HCT116 (cell line): ENCODE results near the gene KCNA2. TPM values are rescaled to one million over a fixed set of nuclear protein-coding genes. Genes with fewer than 3 reads are reported as not detected.
A peak's percentile ranks its signal among the peaks of the same experiment; 100 is the strongest.

Experiments used
- ATAC-seq: fragments of 200-7000 bp; cut with Tn5 transposase; 2 replicates; pipeline ENCODE4 v1.9.1; 2020; ENCODE audit warnings: mild to moderate bottlenecking, moderate library complexity
- BruUV-seq: library from RNA; stranded (reverse); fragments of 400-500 nt; replicated peaks from 2 replicates; lab custom pipeline; 2021; lab: Mats Ljungman, UMichigan
- CTCF ChIA-PET: fragments of 300-600 bp; sonication (Branson Sonifier 250); formaldehyde crosslinking; loops from one replicate; lab custom pipeline; 2021; ENCODE audit warnings: antibody characterized with exemption; lab: Charles Lee
- POLR2A ChIA-PET: fragments of 300-600, 350-600 bp; sonication (Branson Sonifier 250); formaldehyde crosslinking; loops from one replicate; lab custom pipeline; 2021; ENCODE audit warnings: antibody characterized with exemption; lab: Charles Lee
- RAD21 ChIA-PET, 2 experiments: fragments of 300-600 bp; sonication (Branson Sonifier 250); formaldehyde crosslinking; loops; one replicate each; lab custom pipeline; 2023; ENCODE audit warnings: low total read pairs in 2 of 2; ENCODE audit not compliant: uncharacterized antibody in 2 of 2, unreplicated experiment in 2 of 2, low non-redundant PET in 1 of 2; lab: Charles Lee
- DNase-seq: peaks from one replicate; pipeline ENCODE4 v3.0.0-alpha.2; 2010; ENCODE audit warnings: low read depth, low spot score
- H2AFZ ChIP-seq: fragments of 200-600 bp; shearing (Covaris generic), sonication (generic); 2 replicates; pipeline ENCODE4 v1.6.1; 2017; ENCODE audit warnings: low read depth, mixed run types, mixed read lengths, antibody characterized with exemption, low read length; ENCODE audit not compliant: poor library complexity, severe bottlenecking
- H3K27ac ChIP-seq: 2 replicates; pipeline ENCODE4 v1.5.1; 2012; ENCODE audit warnings: low read depth, low read length
- H3K27me3 ChIP-seq: fragments of 200-600 bp; sonication (generic); 2 replicates; pipeline ENCODE4 v1.6.1; 2016; ENCODE audit warnings: mixed run types, low read length, mixed read lengths; ENCODE audit not compliant: insufficient read depth
- H3K36me3 ChIP-seq, 2 experiments: fragments of 200-500 bp in 1 of 2; fragments of 200-600 bp in 1 of 2; sonication (Bioruptor generic) in 1 of 2; sonication (generic) in 1 of 2; 2 replicates each; pipeline versions ENCODE4 v1.5.1 to v1.6.1; 2014 to 2016; ENCODE audit warnings: low read length in 2 of 2, inconsistent platforms in 1 of 2, mixed read lengths in 1 of 2, mixed run types in 1 of 2; ENCODE audit not compliant: insufficient read depth in 2 of 2, control insufficient read depth in 1 of 2
- H3K4me1 ChIP-seq, 2 experiments: fragments of 200-600 bp in 1 of 2; sonication (generic) in 1 of 2; 2 replicates each; pipeline versions ENCODE4 v1.5.1 to v1.6.1; 2012 to 2017; ENCODE audit warnings: low read length in 2 of 2, inconsistent platforms in 1 of 2, mild to moderate bottlenecking in 1 of 2, mixed read lengths in 1 of 2, mixed run types in 1 of 2, moderate library complexity in 1 of 2; ENCODE audit not compliant: insufficient read depth in 2 of 2, control insufficient read depth in 1 of 2
- H3K4me2 ChIP-seq: fragments of 200-600 bp; sonication (generic); 2 replicates; pipeline ENCODE4 v1.6.1; 2017; ENCODE audit warnings: mixed run types, low read length, mixed read lengths
- H3K4me3 ChIP-seq, 2 experiments: fragments of 200-600 bp in 1 of 2; sonication (generic) in 1 of 2; replicated peaks in 1 of 2; 2 replicates each; pipeline ENCODE4 v1.5.1; 2011 to 2016; ENCODE audit warnings: low read length in 2 of 2, control low read depth in 1 of 2, low read depth in 1 of 2, mild to moderate bottlenecking in 1 of 2, mixed read lengths in 1 of 2, mixed run types in 1 of 2
- H3K79me2 ChIP-seq: fragments of 200-600 bp; sonication (generic); 2 replicates; pipeline ENCODE4 v1.6.1; 2017; ENCODE audit warnings: mild to moderate bottlenecking, mixed run types, low read length, moderate library complexity, mixed read lengths; ENCODE audit not compliant: insufficient read depth
- H3K9ac ChIP-seq: fragments of 200-600 bp; sonication (generic); 2 replicates; pipeline ENCODE4 v1.6.1; 2016; ENCODE audit warnings: low read length, mixed read lengths
- H3K9me2 ChIP-seq: fragments of 200-600 bp; sonication (generic), shearing (Covaris generic); 2 replicates; pipeline ENCODE4 v1.6.1; 2017; ENCODE audit warnings: mixed run types, mild to moderate bottlenecking, moderate library complexity; ENCODE audit not compliant: insufficient read depth
- H3K9me3 ChIP-seq, 2 experiments: fragments of 200-500 bp in 1 of 2; fragments of 200-600 bp in 1 of 2; sonication (Bioruptor generic) in 1 of 2; sonication (generic) in 1 of 2; 2 replicates each; pipeline ENCODE4 v1.6.1; 2014 to 2017; ENCODE audit warnings: low read length in 2 of 2, mixed read lengths in 2 of 2, inconsistent platforms in 1 of 2, low read depth in 1 of 2, mild to moderate bottlenecking in 1 of 2, mixed run types in 1 of 2, moderate library complexity in 1 of 2; ENCODE audit not compliant: control insufficient read depth in 1 of 2, insufficient read depth in 1 of 2
- H4K20me1 ChIP-seq: fragments of 200-600 bp; sonication (generic), shearing (Covaris generic); 2 replicates; pipeline ENCODE4 v1.6.1; 2017; ENCODE audit warnings: mixed run types, mild to moderate bottlenecking, moderate library complexity; ENCODE audit not compliant: insufficient read depth
- ATF3 ChIP-seq: IDR thresholded peaks from 2 replicates; pipeline ENCODE4 v1.6.1; 2012
- CBX3 ChIP-seq: IDR thresholded peaks from 2 replicates; pipeline ENCODE4 v1.6.1; 2012; ENCODE audit warnings: low read depth
- CEBPB ChIP-seq: IDR thresholded peaks from 2 replicates; pipeline ENCODE4 v1.6.1; 2012; ENCODE audit warnings: low read depth
- EGR1 ChIP-seq: IDR thresholded peaks from 2 replicates; pipeline ENCODE4 v1.6.1; 2012; ENCODE audit warnings: low read depth
- POLR2AphosphoS5 ChIP-seq: IDR thresholded peaks from 2 replicates; pipeline ENCODE4 v1.6.1; 2011; ENCODE audit warnings: mild to moderate bottlenecking, low read depth, low read length, moderate library complexity
- RAD21 ChIP-seq: IDR thresholded peaks from 2 replicates; pipeline ENCODE4 v1.6.1; 2012; ENCODE audit warnings: low read depth, mild to moderate bottlenecking
- SIN3A ChIP-seq: IDR thresholded peaks from 2 replicates; pipeline ENCODE4 v1.6.1; 2012; ENCODE audit warnings: low read depth
- SP1 ChIP-seq: IDR thresholded peaks from 2 replicates; pipeline ENCODE4 v1.6.1; 2012; ENCODE audit warnings: low read depth
- SRF ChIP-seq: IDR thresholded peaks from 2 replicates; pipeline ENCODE4 v1.6.1; 2012; ENCODE audit warnings: low read depth
- TCF7L2 ChIP-seq: IDR thresholded peaks from 2 replicates; pipeline ENCODE4 v1.7.0; 2011; ENCODE audit warnings: borderline replicate concordance, inconsistent platforms; ENCODE audit not compliant: insufficient read depth, insufficient read length; ENCODE audit errors: extremely low read depth
- ZBTB33 ChIP-seq: IDR thresholded peaks from 2 replicates; pipeline ENCODE4 v1.6.1; 2011; ENCODE audit warnings: mild to moderate bottlenecking, low read length, moderate library complexity; ENCODE audit not compliant: insufficient replicate concordance; ENCODE audit errors: extremely low read depth
- ZFX ChIP-seq: fragments of 450-650 bp; IDR thresholded peaks from 2 replicates; pipeline ENCODE4 v1.6.1; 2017
- ZNF274 ChIP-seq: fragments of 200-500 bp; sonication (Bioruptor generic); IDR thresholded peaks from 2 replicates; pipeline ENCODE4 v1.6.1; 2014; ENCODE audit warnings: mild to moderate bottlenecking, low read depth, low read length, inconsistent platforms
- intact Hi-C: fragments of 100-400 bp; cut with micrococcal nuclease; formaldehyde crosslinking; loops from 2 replicates; pipeline ENCODE4 v1.10.0; 2022
- total RNA-seq: library from RNA; stranded (reverse); gene quantifications from one replicate; pipeline ENCODE4 v1.2.1, GENCODE V29; 2021; ENCODE audit not compliant: unreplicated experiment
- TF ChIP-seq, protein P1 (sequence below): IDR thresholded peaks from 2 replicates; pipeline ENCODE4 v1.6.1; 2012; ENCODE audit warnings: low read depth

KCNA2 gene
- total RNA-seq, 1 experiment from 2014 or later: not detected

DNA sequence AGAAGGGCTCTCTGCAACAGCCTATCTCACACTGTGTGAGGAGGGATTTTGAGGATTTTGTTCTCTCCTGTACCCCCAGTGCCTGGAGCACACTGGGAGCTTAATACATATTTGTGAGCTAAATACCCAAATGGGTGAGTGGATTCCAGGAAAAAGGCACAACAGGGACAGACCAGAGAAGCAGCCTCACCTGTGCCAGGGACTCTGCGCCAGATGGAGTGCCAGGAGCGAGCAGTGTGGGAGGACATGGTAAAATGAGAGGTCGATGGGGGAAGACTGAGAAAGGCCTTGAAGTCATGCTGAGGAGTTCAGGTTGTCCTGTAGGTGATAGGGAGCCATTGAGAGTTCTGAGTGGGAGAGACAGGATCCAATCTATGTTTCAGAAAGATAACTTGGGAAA, 11.0 kb upstream of the KCNA2 start:
- no peak overlapping the region for H3K4me3 ChIP-seq
- ChIA-PET CTCF (interaction anchor here (0.8 to 1.7 kb wide), 6 partner anchors 92 to 166 kb away, joined by 3 to 12 read pairs (median 3); no protein-coding TSS in a partner anchor), POLR2A (no interaction called here), RAD21 (no interaction called here)
- DNase-seq (no peak), ATAC-seq (no peak)
- no peak overlapping the region for H3K27ac ChIP-seq
- H3K79me2 ChIP-seq: no peaks in the 10 kb centered on the region
- H3K9me3 ChIP-seq: no peaks in the 10 kb centered on the region
- H2AFZ ChIP-seq: peak overlapping the region; percentile 37
- H3K27me3 ChIP-seq: peaks cover 17% of the 10 kb centered on the region
- H4K20me1 ChIP-seq: no peaks in the 10 kb centered on the region
- intact Hi-C loops: loop anchor here (5.0 kb wide), 2 partner anchors 140 to 205 kb away; no protein-coding TSS in a partner anchor
- peaks cover 8 to 22% of the 10 kb centered on the region in 2 experiments for H3K4me1 ChIP-seq
- H3K9ac ChIP-seq: no peak overlapping the region
- no peaks in the 10 kb centered on the region for H3K36me3 ChIP-seq
- H3K9me2 ChIP-seq: no peaks in the 10 kb centered on the region
- TF ChIP-seq SP1: no peak
- no peak for TF ChIP-seq CBX3
- TF ChIP-seq SIN3A: no peak
- no TSS peak for BruUV-seq
- no peak overlapping the region for H3K4me2 ChIP-seq

- POLR2A ChIA-PET: no interaction called here
- no TSS peak for BruUV-seq
- H3K36me3 ChIP-seq: no peaks in the 10 kb centered on the region
- no peak overlapping the region for H3K4me3 ChIP-seq
- no peaks in the 10 kb centered on the region for H3K79me2 ChIP-seq
- H3K4me2 ChIP-seq: peak overlapping the region; percentile 56
- peaks cover 15% of the 10 kb centered on the region; the same call in 1 of the 2 replicates for H3K27me3 ChIP-seq
- intact Hi-C loops: loop anchor here (5.0 kb wide), 2 partner anchors 139 to 204 kb away; no protein-coding TSS in a partner anchor
- DNase-seq (no peak), ATAC-seq (peak; percentile 18; the same call in 1 of the 2 replicates)
- H3K9me3 ChIP-seq: no peaks in the 10 kb centered on the region
- no peaks in the 10 kb centered on the region for H4K20me1 ChIP-seq
- H3K9ac ChIP-seq: no peak overlapping the region
- TF ChIP-seq ATF3 (no peak), ZNF274 (no peak), TCF7L2 (no peak), CEBPB (no peak), ZBTB33 (no peak), POLR2AphosphoS5 (no peak), SRF (no peak), ZFX (no peak), RAD21 (no peak), SP1 (no peak), EGR1 (no peak), CBX3 (no peak)
- TF ChIP-seq, protein P1, sequence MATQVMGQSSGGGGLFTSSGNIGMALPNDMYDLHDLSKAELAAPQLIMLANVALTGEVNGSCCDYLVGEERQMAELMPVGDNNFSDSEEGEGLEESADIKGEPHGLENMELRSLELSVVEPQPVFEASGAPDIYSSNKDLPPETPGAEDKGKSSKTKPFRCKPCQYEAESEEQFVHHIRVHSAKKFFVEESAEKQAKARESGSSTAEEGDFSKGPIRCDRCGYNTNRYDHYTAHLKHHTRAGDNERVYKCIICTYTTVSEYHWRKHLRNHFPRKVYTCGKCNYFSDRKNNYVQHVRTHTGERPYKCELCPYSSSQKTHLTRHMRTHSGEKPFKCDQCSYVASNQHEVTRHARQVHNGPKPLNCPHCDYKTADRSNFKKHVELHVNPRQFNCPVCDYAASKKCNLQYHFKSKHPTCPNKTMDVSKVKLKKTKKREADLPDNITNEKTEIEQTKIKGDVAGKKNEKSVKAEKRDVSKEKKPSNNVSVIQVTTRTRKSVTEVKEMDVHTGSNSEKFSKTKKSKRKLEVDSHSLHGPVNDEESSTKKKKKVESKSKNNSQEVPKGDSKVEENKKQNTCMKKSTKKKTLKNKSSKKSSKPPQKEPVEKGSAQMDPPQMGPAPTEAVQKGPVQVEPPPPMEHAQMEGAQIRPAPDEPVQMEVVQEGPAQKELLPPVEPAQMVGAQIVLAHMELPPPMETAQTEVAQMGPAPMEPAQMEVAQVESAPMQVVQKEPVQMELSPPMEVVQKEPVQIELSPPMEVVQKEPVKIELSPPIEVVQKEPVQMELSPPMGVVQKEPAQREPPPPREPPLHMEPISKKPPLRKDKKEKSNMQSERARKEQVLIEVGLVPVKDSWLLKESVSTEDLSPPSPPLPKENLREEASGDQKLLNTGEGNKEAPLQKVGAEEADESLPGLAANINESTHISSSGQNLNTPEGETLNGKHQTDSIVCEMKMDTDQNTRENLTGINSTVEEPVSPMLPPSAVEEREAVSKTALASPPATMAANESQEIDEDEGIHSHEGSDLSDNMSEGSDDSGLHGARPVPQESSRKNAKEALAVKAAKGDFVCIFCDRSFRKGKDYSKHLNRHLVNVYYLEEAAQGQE: no peak
- H2AFZ ChIP-seq: peak overlapping the region; percentile 37
- H3K9me2 ChIP-seq: no peaks in the 10 kb centered on the region
- peaks cover 8 to 22% of the 10 kb centered on the region in 2 experiments for H3K4me1 ChIP-seq
- no peak overlapping the region for H3K27ac ChIP-seq
- CTCF ChIA-PET: interaction anchor here (0.8 to 1.7 kb wide), 5 partner anchors 92 to 167 kb away, joined by 3 to 12 read pairs (median 3); no protein-coding TSS in a partner anchor
- RAD21 ChIA-PET: no interaction called here
Measured at GRCh38 chr1:110616587-110616986, 10.4 kb upstream of the KCNA2 start.
